Activated T-helper 1 cell treated with anti-CD3 and anti-CD28 coated beads, Interleukin-12 subunit alpha, Interleukin-12 subunit beta, Interleukin-2, Interleukin-4 antibody, amounts not matched to agents 30 ng/mL and 10 ng/mL and 1 ng/mL, durations not matched to agents 14 hours and 24 hours and 36 hours (primary cell): ENCODE results near the gene ENKUR. TPM values are rescaled to one million over a fixed set of nuclear protein-coding genes. Genes with fewer than 3 reads are reported as not detected.
"Not testable (repeated sequence)": the region's sequence is repeated elsewhere in the genome, so short reads cannot be mapped to it uniquely, and the experiment has no call there.

Experiments used
- DNase-seq: peaks from one replicate; pipeline ENCODE4 v3.0.0; 2021; ENCODE audit warnings: low spot score
- H3K27ac Mint-ChIP-seq: one replicate; pipeline ENCODE4 v1.8.0; 2021; ENCODE audit warnings: mild to moderate bottlenecking, mixed read lengths
- H3K27me3 Mint-ChIP-seq: one replicate; pipeline ENCODE4 v1.8.0; 2022; ENCODE audit warnings: mild to moderate bottlenecking, moderate library complexity, mixed read lengths; ENCODE audit not compliant: insufficient read depth
- H3K36me3 Mint-ChIP-seq: one replicate; pipeline ENCODE4 v1.8.0; 2021; ENCODE audit warnings: low read depth, mixed read lengths
- H3K4me1 Mint-ChIP-seq: one replicate; pipeline ENCODE4 v1.8.0; 2021; ENCODE audit warnings: low read depth, mixed read lengths
- H3K4me3 Mint-ChIP-seq: one replicate; pipeline ENCODE4 v1.8.0; 2021; ENCODE audit warnings: mild to moderate bottlenecking, moderate library complexity, mixed read lengths
- H3K9me3 Mint-ChIP-seq: one replicate; pipeline ENCODE4 v1.8.0; 2021; ENCODE audit warnings: mixed read lengths
- intact Hi-C: fragments of 100-400 bp; cut with micrococcal nuclease; formaldehyde crosslinking; loops from one replicate; pipeline ENCODE4 v1.15.1; 2024
- total RNA-seq: library from RNA; stranded (reverse); gene quantifications from 2 replicates; pipeline ENCODE4 v1.2.3, GENCODE V29; 2022

Gene ENKUR
- total RNA-seq, 1 donor from 2014 or later = not detected

DNA sequence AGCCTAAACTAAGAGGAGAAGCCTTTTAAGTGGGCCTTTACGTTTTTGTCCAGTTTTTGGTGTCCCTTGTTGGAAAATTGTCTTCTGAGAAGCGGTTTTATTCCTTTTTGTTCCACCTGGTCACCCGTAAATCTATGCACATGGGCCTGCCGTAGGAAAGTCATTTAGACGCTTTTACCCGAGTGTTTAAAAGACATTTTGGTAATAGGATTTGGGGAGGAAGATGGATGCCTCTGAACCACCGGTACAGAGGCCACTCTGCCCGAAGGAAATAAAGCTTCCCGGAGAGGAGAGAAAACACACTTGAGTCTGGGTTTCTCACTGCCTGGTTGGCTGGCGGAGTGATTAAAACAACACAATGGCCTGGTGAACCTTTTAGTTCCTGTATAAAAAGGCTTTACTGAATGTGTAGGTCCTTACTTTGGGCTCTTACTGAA, 1.2 kb upstream of the ENKUR start:
- H3K4me1 Mint-ChIP-seq = peaks cover 16% of the 10 kb centered on the region
- no peak for DNase-seq
- peaks cover 7% of the 10 kb centered on the region for H3K9me3 Mint-ChIP-seq
- H3K4me3 Mint-ChIP-seq = peak overlapping the region; percentile 89
- peaks cover 1% of the 10 kb centered on the region for H3K36me3 Mint-ChIP-seq
- intact Hi-C loops = loop anchor here (1.0 to 5.0 kb wide), 8 partner anchors 45 to 1580 kb away; partner anchors contain the start of gene OTUD1
- peaks cover 2% of the 10 kb centered on the region for H3K27me3 Mint-ChIP-seq
- H3K27ac Mint-ChIP-seq = peak overlapping the region; percentile 95

DNA sequence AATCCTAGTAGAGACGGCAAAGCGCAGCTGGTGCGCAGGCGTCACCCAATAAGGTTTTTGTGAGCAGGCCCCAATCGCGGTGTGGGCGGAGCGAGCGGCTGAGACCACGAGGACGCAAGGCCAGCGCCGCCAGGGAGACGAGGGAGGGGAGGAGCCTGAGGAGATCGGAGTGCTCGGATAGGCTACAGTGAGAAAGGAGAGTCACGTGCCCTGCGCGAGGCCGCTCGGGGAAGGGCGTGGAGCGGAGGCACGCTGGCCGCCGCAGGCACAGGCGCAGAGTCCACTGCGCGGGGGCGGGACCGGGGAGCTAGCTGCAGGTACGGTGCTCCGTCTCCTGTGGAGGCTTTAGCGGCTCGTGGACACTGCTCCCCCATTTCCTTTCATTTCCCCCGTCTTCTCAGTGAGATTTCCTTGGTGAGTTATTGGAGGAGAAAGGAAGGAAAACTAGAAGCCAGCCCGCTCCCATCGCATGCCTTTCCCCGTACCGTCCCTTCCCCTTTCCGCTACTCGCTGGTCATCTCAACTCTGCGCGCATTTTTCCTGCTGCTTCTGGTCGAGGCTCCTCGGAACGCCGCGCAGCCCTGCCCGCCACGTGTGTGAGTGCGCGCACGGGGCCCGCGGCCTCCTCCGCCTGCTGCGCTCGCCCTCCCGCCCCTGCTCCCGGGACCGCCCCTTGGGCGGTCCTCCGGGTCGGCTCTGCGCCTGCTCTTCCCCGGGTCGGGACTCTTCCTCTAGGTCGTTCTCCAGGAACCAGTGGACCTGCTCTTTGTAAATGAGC, 607 bp upstream of the ENKUR start, which contains the start of gene THNSL1:
Gene THNSL1 (plus strand): TSS at position 237 of the 778 bp plus-strand sequence. CDS start 6,612 bp downstream, outside the sequence.
- Mint-ChIP-seq H3K4me1 (peaks cover 16% of the 10 kb centered on the region), H3K9me3 (peaks cover 7% of the 10 kb centered on the region), H3K4me3 (peak within 1 kb of the TSS; percentile 89), H3K36me3 (peaks cover 1% of the 10 kb centered on the region), H3K27me3 (peaks cover 2% of the 10 kb centered on the region), H3K27ac (peak within 1 kb of the TSS; percentile 95)
- intact Hi-C loops = loop anchor here (1.0 to 5.0 kb wide), 14 partner anchors 46 to 1579 kb away; partner anchors contain the start of genes OTUD1 and PRTFDC1
- peak; percentile 97 for DNase-seq

DNA sequence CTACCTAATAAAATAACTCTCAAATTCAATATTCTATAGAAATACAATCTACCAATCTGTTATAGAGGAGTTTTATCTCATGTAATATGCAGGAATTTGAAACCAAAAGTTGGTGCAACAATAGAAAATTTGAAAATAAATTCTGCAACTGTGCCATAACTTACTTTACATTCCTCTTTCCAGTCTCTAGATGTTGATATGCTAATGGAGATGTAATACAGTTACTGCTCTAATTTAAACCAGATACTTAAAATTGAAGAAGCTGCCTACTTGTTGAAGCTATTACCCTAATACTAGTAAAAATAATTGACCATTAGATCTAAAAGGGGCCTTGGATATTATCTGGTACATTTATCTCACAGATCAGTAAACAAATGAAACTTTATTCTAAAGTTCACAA, 1.4 kb downstream of the ENKUR start:
- peaks cover 2% of the 10 kb centered on the region for H3K27me3 Mint-ChIP-seq
- DNase-seq = no peak
- H3K4me3 Mint-ChIP-seq = no peak overlapping the region
- peaks cover 16% of the 10 kb centered on the region for H3K4me1 Mint-ChIP-seq
- no peak overlapping the region for H3K27ac Mint-ChIP-seq
- intact Hi-C loops = no loop called here
- peaks cover 12% of the 10 kb centered on the region for H3K9me3 Mint-ChIP-seq
- peaks cover 1% of the 10 kb centered on the region for H3K36me3 Mint-ChIP-seq

DNA sequence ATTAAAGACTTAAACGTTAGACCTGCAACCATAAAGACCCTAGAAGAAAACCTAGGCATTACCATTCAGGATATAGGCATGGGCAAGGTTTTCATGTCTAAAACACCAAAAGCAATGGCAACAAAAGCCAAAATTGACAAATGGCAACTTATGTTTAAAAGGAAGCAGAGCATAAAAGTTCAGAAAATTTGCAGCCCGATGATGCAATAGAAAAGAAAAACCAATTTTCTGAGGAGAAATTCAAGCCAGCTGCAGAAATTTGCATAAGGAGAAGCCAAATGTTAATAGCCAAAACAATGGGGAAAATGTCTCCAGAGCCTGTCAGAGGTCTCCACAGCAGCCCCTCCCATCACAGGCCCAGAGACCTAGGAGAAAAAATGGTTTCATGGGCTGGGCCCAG, 4.4 kb downstream of the ENKUR start:
- H3K27ac Mint-ChIP-seq, H3K36me3 Mint-ChIP-seq, H3K4me3 Mint-ChIP-seq, H3K27me3 Mint-ChIP-seq, DNase-seq, H3K4me1 Mint-ChIP-seq, intact Hi-C loops: not testable (repeated sequence)
- H3K9me3 Mint-ChIP-seq = peaks cover 12% of the 10 kb centered on the region

DNA sequence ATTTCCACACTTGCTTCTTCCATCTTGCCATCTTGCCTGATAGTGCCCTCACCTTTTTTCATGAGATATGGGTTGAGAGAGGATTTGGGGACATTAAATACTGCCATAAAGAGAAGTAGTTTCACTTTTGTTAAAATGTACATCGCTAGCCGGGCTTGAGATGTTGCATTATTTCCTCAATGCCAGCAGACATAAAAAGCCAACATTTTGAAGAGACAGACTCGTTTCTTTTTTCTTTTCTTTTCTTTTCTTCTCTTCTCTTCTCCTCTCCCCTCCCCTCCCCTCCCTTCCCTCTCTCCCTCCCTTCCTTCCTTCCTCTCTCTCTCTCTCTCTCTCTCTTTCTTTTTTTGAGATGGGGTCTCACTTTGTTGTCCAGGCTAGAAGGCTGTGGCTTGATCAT, 17.9 kb downstream of the ENKUR start:
- H3K4me1 Mint-ChIP-seq = no peaks in the 10 kb centered on the region
- no peak overlapping the region for H3K27ac Mint-ChIP-seq
- no peak overlapping the region for H3K4me3 Mint-ChIP-seq

DNA sequence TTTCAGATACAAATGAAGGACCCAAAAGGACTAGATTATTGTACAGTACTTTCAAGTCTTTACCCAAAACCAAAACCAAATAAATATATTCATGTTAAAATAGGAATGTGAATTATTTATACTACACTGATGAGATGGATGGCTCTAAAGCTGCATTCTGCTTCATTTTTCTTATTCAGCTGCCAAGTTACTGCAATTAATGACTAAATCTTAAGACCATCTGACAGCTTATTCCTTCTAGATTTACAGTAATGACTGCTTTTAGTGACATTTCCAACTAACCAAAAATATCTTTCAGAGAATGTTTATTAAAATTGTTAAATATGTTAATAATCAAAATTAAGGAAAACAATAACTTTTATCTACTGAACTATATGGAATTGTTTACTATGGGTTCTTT, 20.9 kb downstream of the ENKUR start:
- no peak overlapping the region for H3K4me3 Mint-ChIP-seq
- no peak for DNase-seq
- H3K27me3 Mint-ChIP-seq = peaks cover 7% of the 10 kb centered on the region
- no peaks in the 10 kb centered on the region for H3K36me3 Mint-ChIP-seq
- no peaks in the 10 kb centered on the region for H3K9me3 Mint-ChIP-seq
- H3K4me1 Mint-ChIP-seq = no peaks in the 10 kb centered on the region
- no peak overlapping the region for H3K27ac Mint-ChIP-seq
- intact Hi-C loops = no loop called here

More for the DNA sequence above, 17.9 kb downstream of the ENKUR start:
- intact Hi-C loops = no loop called here
- no peak for DNase-seq
- H3K36me3 Mint-ChIP-seq = no peaks in the 10 kb centered on the region
- H3K27me3 Mint-ChIP-seq = peaks cover 11% of the 10 kb centered on the region
- peaks cover 8% of the 10 kb centered on the region for H3K9me3 Mint-ChIP-seq

DNA sequence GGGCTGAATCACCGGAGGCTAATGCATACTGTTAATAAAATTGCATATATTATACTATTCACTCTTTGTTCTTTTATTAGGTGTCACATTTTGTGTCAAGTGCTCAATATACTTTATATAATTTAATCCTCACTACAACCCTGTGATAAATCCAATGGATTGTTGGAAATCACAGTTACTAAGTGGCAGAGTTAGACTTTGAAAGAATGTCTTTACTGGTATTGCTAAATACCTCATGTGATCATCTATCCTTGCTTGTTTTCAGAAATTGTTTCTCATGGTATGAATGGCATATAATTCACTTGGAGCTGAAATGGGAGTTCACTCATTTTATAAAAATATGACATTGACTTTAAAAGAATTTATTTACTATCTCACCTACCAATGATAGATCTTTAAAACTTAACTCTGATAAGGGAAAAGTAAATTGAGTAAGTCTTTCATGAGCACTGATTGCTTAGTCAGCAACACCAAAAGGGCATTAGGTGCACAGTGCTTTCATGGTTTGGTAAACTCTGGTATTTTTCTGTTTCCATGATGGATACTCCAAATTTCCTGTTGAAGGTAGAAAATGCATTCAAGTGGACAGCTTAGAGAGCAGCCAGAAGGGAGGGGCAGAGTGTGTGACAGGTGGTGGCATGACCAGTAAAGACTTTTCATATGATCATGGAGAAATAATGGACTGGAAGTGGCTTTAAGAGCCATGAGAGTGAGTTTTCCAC, 22.6 kb downstream of the ENKUR start:
- H3K36me3 Mint-ChIP-seq = no peaks in the 10 kb centered on the region
- intact Hi-C loops = no loop called here
- H3K9me3 Mint-ChIP-seq = no peaks in the 10 kb centered on the region
- peaks cover 7% of the 10 kb centered on the region for H3K27me3 Mint-ChIP-seq
- H3K4me3 Mint-ChIP-seq = no peak overlapping the region
- no peak for DNase-seq
- no peak overlapping the region for H3K27ac Mint-ChIP-seq
- no peaks in the 10 kb centered on the region for H3K4me1 Mint-ChIP-seq

DNA sequence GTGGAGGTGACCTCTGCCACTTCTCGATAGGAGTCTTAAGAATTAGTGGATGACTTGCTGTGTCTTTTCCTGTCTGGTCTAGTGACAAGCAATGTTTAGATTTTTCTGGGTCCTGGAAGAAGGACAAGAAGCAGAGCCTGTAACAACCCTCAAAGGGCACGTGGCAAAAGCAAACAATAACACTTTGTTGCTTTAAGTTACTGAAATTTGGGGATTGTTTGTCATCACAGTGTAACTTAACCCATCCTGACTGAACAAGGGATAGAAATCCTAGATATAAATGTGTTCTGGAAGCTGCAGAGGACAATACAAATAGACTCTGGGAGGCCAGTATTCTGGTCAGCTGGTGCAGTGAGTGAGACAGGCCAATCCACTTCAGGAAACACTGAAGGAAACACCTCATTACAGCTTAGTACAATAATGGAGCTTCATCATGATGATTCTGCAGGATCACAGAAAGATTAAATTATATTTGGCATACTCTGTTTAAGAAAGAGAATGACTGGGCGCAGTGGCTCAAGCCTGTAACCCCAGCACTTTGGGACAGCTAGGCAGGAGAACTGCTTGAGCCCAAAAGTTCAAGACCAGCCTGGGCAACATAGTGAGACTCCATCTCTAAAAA, 23.3 kb downstream of the ENKUR start:
- H3K27me3 Mint-ChIP-seq = peaks cover 7% of the 10 kb centered on the region
- intact Hi-C loops = no loop called here
- no peaks in the 10 kb centered on the region for H3K9me3 Mint-ChIP-seq
- no peak for DNase-seq
- H3K36me3 Mint-ChIP-seq = no peaks in the 10 kb centered on the region
- H3K27ac Mint-ChIP-seq = no peak overlapping the region
- no peak overlapping the region for H3K4me3 Mint-ChIP-seq
- no peaks in the 10 kb centered on the region for H3K4me1 Mint-ChIP-seq

DNA sequence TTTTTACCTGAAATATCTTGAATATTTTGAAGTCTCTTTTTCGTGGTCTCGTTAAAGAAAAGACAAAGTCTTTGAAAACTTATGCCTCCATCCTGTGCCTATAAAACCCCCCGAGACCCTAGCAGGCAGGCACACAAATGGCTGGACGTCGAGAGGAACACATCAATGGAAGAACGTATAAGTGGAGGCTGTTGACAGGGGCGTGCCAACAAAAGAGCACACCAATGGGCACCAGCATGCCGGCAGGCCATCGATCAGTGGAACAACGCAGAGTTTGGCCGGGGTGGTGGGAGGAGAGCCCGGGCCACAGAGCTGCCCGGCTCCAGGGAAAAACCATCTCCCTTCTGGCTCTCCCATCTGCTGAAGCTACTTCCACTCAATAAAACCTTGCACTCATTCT, 24.7 kb downstream of the ENKUR start:
- no peaks in the 10 kb centered on the region for H3K4me1 Mint-ChIP-seq
- H3K9me3 Mint-ChIP-seq = no peaks in the 10 kb centered on the region
- H3K4me3 Mint-ChIP-seq = no peak overlapping the region
- no peak overlapping the region for H3K27ac Mint-ChIP-seq
- peaks cover 9% of the 10 kb centered on the region for H3K27me3 Mint-ChIP-seq
- H3K36me3 Mint-ChIP-seq = no peaks in the 10 kb centered on the region
- no peak for DNase-seq
- intact Hi-C loops = no loop called here

DNA sequence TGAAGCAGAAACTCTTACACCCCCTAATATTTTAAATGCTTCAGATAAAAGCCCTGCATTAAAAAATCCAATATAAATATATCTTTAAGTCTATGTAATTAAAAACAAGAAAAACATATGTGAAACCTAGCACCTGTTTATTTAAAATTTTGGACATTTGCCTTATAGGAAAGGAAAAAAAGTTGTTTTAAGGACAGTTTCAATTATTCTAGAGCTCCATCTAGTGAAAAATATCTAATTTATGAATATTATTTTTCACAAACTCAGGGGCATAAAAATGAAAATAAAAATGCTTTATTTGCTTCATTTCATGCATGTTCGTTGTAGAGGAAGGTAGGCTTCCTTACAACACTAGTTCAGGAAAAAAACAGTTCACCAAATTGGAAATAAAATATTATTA, 26.1 kb downstream of the ENKUR start:
- no peaks in the 10 kb centered on the region for H3K4me1 Mint-ChIP-seq
- no peaks in the 10 kb centered on the region for H3K36me3 Mint-ChIP-seq
- intact Hi-C loops = loop anchor here (1.0 kb wide), 1 partner anchor 347 kb away; no protein-coding TSS in a partner anchor
- H3K27me3 Mint-ChIP-seq = peaks cover 9% of the 10 kb centered on the region
- no peaks in the 10 kb centered on the region for H3K9me3 Mint-ChIP-seq
- no peak for DNase-seq
- H3K27ac Mint-ChIP-seq = no peak overlapping the region
- no peak overlapping the region for H3K4me3 Mint-ChIP-seq

DNA sequence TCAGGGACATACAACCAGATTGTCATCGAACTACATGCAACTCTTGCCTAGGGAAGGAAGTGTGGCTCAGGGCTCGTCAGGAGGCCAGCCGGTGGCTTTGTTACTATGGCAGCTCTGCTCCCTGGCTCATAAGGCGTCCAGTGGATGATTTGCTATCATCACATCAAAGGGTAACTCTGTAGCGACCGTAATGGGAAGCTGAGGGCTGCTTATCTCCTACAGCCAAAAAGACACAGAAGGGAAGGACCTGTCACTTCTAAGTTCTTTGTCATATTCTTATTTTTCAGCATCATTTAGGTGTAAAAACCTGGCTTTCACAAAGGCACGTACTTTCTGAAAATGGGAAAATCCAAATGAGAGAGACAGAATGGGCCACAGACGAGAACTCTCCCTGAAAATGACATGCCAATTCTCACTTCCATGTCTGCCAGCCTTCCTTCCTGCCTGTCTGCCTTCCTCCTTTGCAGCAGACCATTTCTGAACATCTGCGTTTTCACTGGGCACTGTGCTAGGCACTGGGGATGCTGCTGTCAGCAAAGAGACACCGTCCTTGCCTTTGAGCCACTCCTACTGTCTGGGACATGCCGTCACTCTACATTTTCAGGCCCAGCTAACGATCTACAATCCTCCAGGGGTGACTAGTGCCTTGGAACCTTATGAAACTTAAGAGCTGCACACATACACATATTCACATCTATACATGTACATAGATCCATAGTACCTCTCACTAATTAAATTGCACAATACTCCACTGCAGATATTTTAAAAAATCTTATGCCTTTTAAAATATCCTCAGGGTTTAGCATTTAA, 26.9 kb downstream of the ENKUR start:
- H3K27ac Mint-ChIP-seq = no peak overlapping the region
- no peaks in the 10 kb centered on the region for H3K9me3 Mint-ChIP-seq
- H3K4me1 Mint-ChIP-seq = no peaks in the 10 kb centered on the region
- H3K4me3 Mint-ChIP-seq = no peak overlapping the region
- intact Hi-C loops = no loop called here
- H3K36me3 Mint-ChIP-seq = no peaks in the 10 kb centered on the region
- H3K27me3 Mint-ChIP-seq = peaks cover 9% of the 10 kb centered on the region
- no peak for DNase-seq

DNA sequence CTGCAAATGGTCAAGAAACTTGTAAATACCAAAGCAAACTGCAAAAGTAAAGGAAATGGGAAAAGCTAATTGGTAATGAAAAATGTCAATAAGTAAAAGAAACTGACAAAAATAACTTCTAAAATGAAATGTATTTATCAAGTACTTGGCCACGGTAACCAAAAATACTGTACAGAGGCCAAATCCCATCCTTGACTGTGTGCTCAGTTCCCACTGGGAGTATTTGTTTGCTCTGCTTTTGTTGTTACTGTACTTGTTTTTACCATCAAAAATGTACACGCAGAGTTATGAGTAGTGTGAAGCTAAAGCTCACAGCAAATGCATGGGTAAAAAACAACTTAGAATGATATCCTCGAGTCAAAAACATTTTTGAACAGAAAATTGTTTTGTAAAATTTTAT, 31.1 kb downstream of the ENKUR start:
- intact Hi-C loops = no loop called here
- Mint-ChIP-seq H3K9me3 (no peaks in the 10 kb centered on the region), H3K4me3 (no peak overlapping the region), H3K27me3 (peaks cover 2% of the 10 kb centered on the region), H3K36me3 (no peaks in the 10 kb centered on the region), H3K27ac (no peak overlapping the region), H3K4me1 (no peaks in the 10 kb centered on the region)
- no peak for DNase-seq
